IMR-90 (cell line): ENCODE results near the gene ST8SIA2. TPM values are rescaled to one million over a fixed set of nuclear protein-coding genes. Genes with fewer than 3 reads are reported as not detected.

Experiments
- ATAC-seq: fragments of 200-7000 bp; cut with Tn5 transposase; 2 replicates; pipeline ENCODE4 v1.9.1; 2020; ENCODE audit warnings: low read depth, mild to moderate bottlenecking, moderate library complexity
- BruUV-seq: library from RNA; stranded (reverse); fragments of 400-500 nt; replicated peaks from 2 replicates; lab custom pipeline; 2021; lab: Mats Ljungman, UMichigan
- CTCF ChIA-PET: fragments of 300-600 bp; formaldehyde crosslinking; extraction: SDS; loops from one replicate; lab custom pipeline; 2021; ENCODE audit warnings: antibody characterized with exemption; lab: Yijun Ruan, JAX
- POLR2A ChIA-PET: fragments of 300-600 bp; sonication (Branson Sonifier 250); formaldehyde crosslinking; loops from one replicate; lab custom pipeline; 2022; ENCODE audit warnings: antibody characterized with exemption; ENCODE audit not compliant: unreplicated experiment; lab: Charles Lee
- DNase-seq: peaks from one replicate; pipeline ENCODE4 v3.0.0; 2013
- H2AFZ ChIP-seq: replicated peaks from 2 replicates; pipeline ENCODE3; 2013; ENCODE audit warnings: low read length, mild to moderate bottlenecking; ENCODE audit not compliant: poor library complexity
- H2AK5ac ChIP-seq: 2 replicates; pipeline ENCODE4 v1.6.1; 2013; ENCODE audit warnings: low read depth, low read length, inconsistent platforms
- H2AK9ac ChIP-seq: replicated peaks from 2 replicates; pipeline ENCODE3; 2013; ENCODE audit warnings: mild to moderate bottlenecking, low read depth, low read length, moderate library complexity; ENCODE audit not compliant: poor library complexity
- H2BK120ac ChIP-seq: 2 replicates; pipeline ENCODE4 v1.6.1; 2013; ENCODE audit warnings: low read depth, low read length, inconsistent platforms
- H2BK15ac ChIP-seq: 3 replicates; pipeline ENCODE4 v1.6.1; 2013; ENCODE audit warnings: low read depth, low read length, inconsistent platforms
- H2BK20ac ChIP-seq: 2 replicates; pipeline ENCODE4 v1.6.1; 2013; ENCODE audit warnings: low read depth, mild to moderate bottlenecking, inconsistent platforms, low read length, moderate library complexity
- H2BK5ac ChIP-seq: 2 replicates; pipeline ENCODE4 v1.6.1; 2013; ENCODE audit warnings: mild to moderate bottlenecking, low read depth, low read length, inconsistent platforms; ENCODE audit not compliant: poor library complexity, severe bottlenecking
- H3K14ac ChIP-seq: replicated peaks from 2 replicates; pipeline ENCODE4 v1.6.1; 2013; ENCODE audit warnings: low read depth, low read length, inconsistent platforms
- H3K18ac ChIP-seq: 2 replicates; pipeline ENCODE4 v1.6.1; 2013; ENCODE audit warnings: low read depth, low read length, control low read depth
- H3K23ac ChIP-seq: 2 replicates; pipeline ENCODE4 v1.6.1; 2013; ENCODE audit warnings: low read depth, low read length, inconsistent platforms
- H3K27ac ChIP-seq: 2 replicates; pipeline ENCODE4 v1.5.1; 2013; ENCODE audit warnings: mild to moderate bottlenecking, control low read depth, low read length; ENCODE audit not compliant: insufficient read depth
- H3K27me3 ChIP-seq: 2 replicates; pipeline ENCODE4 v1.6.1; 2013; ENCODE audit warnings: low read length; ENCODE audit not compliant: control insufficient read depth, insufficient read depth
- H3K36me3 ChIP-seq: 2 replicates; pipeline ENCODE4 v1.6.1; 2013; ENCODE audit warnings: low read length, mixed read lengths; ENCODE audit not compliant: control insufficient read depth, insufficient read depth
- H3K4ac ChIP-seq: 2 replicates; pipeline ENCODE4 v1.6.1; 2013; ENCODE audit warnings: low read depth, low read length, inconsistent platforms
- H3K4me1 ChIP-seq: 2 replicates; pipeline ENCODE4 v1.6.1; 2013; ENCODE audit warnings: low read length, mixed read lengths; ENCODE audit not compliant: control insufficient read depth, insufficient read depth
- H3K4me2 ChIP-seq: 2 replicates; pipeline ENCODE4 v1.6.1; 2013; ENCODE audit warnings: low read depth, mild to moderate bottlenecking, control low read depth, low read length, moderate library complexity
- H3K4me3 ChIP-seq: 2 replicates; pipeline ENCODE4 v1.5.1; 2013; ENCODE audit warnings: low read depth, mild to moderate bottlenecking, control low read depth, low read length, moderate library complexity; ENCODE audit not compliant: insufficient read depth
- H3K56ac ChIP-seq: 2 replicates; pipeline ENCODE4 v1.6.1; 2013; ENCODE audit warnings: low read length, inconsistent platforms; ENCODE audit not compliant: insufficient read depth; ENCODE audit errors: extremely low read depth
- H3K79me1 ChIP-seq, 2 experiments: 2 replicates each; pipeline ENCODE4 v1.6.1; 2013; ENCODE audit warnings: low read length in 2 of 2, inconsistent platforms in 1 of 2, low read depth in 1 of 2
- H3K9ac ChIP-seq: 2 replicates; pipeline ENCODE4 v1.6.1; 2013; ENCODE audit warnings: low read depth, low read length, control low read depth
- H3K9me1 ChIP-seq: 2 replicates; pipeline ENCODE4 v1.6.1; 2013; ENCODE audit warnings: low read length, inconsistent platforms; ENCODE audit not compliant: insufficient read depth
- H3K9me3 ChIP-seq: 2 replicates; pipeline ENCODE4 v1.6.1; 2013; ENCODE audit warnings: low read length; ENCODE audit not compliant: control insufficient read depth, insufficient read depth
- H4K20me1 ChIP-seq: 2 replicates; pipeline ENCODE4 v1.6.1; 2013; ENCODE audit warnings: low read length, inconsistent platforms; ENCODE audit not compliant: insufficient read depth
- H4K5ac ChIP-seq: 2 replicates; pipeline ENCODE4 v1.6.1; 2013; ENCODE audit warnings: mild to moderate bottlenecking, low read depth, low read length, control low read depth
- H4K8ac ChIP-seq, 2 experiments: 2 replicates each; pipeline ENCODE4 v1.6.1; 2013; ENCODE audit warnings: low read depth in 2 of 2, low read length in 2 of 2, control low read depth in 1 of 2, inconsistent platforms in 1 of 2
- H4K91ac ChIP-seq: 2 replicates; pipeline ENCODE4 v1.6.1; 2013; ENCODE audit warnings: low read depth, low read length, inconsistent platforms; ENCODE audit not compliant: insufficient read depth
- BHLHE40 ChIP-seq: fragments of 150-350 bp; IDR thresholded peaks from 2 replicates; pipeline ENCODE4 v1.6.1; 2016; ENCODE audit warnings: mild to moderate bottlenecking, low read depth, low read length
- CEBPB ChIP-seq: IDR thresholded peaks from 2 replicates; pipeline ENCODE4 v1.6.1; 2012; ENCODE audit warnings: low read depth, low read length, improper control_type of control experiment
- CHD1 ChIP-seq: IDR thresholded peaks from 2 replicates; pipeline ENCODE4 v1.6.1; 2012; ENCODE audit warnings: low read depth, low read length, improper control_type of control experiment
- CTCF ChIP-seq: conservative IDR thresholded peaks from 2 replicates; pipeline ENCODE4 v1.5.1; 2012; ENCODE audit warnings: mild to moderate bottlenecking, low read depth, low read length, improper control_type of control experiment
- ELK1 ChIP-seq: fragments of 150-350 bp; IDR thresholded peaks from 2 replicates; pipeline ENCODE4 v1.6.1; 2016; ENCODE audit warnings: low read depth, mild to moderate bottlenecking, low read length, moderate library complexity, borderline replicate concordance
- FOS ChIP-seq: fragments of 150-350 bp; IDR thresholded peaks from 2 replicates; pipeline ENCODE4 v1.6.1; 2016; ENCODE audit warnings: low read depth, low read length
- MAFK ChIP-seq: IDR thresholded peaks from 2 replicates; pipeline ENCODE4 v1.6.1; 2012; ENCODE audit warnings: low read depth, low read length, improper control_type of control experiment
- MAZ ChIP-seq: IDR thresholded peaks from 2 replicates; pipeline ENCODE4 v1.6.1; 2012; ENCODE audit warnings: low read depth, mild to moderate bottlenecking, low read length, improper control_type of control experiment, moderate library complexity, borderline replicate concordance
- MXI1 ChIP-seq: IDR thresholded peaks from 2 replicates; pipeline ENCODE4 v1.6.1; 2012; ENCODE audit warnings: low read depth, mild to moderate bottlenecking, low read length, moderate library complexity, borderline replicate concordance
- NFE2L2 ChIP-seq: fragments of 150-350 bp; IDR thresholded peaks from 2 replicates; pipeline ENCODE4 v1.6.1; 2016; ENCODE audit warnings: low read depth, mild to moderate bottlenecking, low read length
- POLR2A ChIP-seq: IDR thresholded peaks from 2 replicates; pipeline ENCODE4 v1.6.1; 2012; ENCODE audit warnings: mild to moderate bottlenecking, low read depth, low read length
- RAD21 ChIP-seq: IDR thresholded peaks from 2 replicates; pipeline ENCODE4 v1.6.1; 2012; ENCODE audit warnings: low read length, improper control_type of control experiment
- RCOR1 ChIP-seq: IDR thresholded peaks from 2 replicates; pipeline ENCODE4 v1.6.1; 2012; ENCODE audit warnings: mild to moderate bottlenecking, low read length, improper control_type of control experiment; ENCODE audit not compliant: insufficient replicate concordance
- RFX5 ChIP-seq: IDR thresholded peaks from 2 replicates; pipeline ENCODE4 v1.8.0; 2012; ENCODE audit warnings: low read depth, mild to moderate bottlenecking, low read length, moderate library complexity
- SMC3 ChIP-seq: fragments of 150-350 bp; IDR thresholded peaks from 2 replicates; pipeline ENCODE4 v1.6.1; 2016; ENCODE audit warnings: low read depth, mild to moderate bottlenecking, antibody characterized with exemption, low read length, moderate library complexity
- USF2 ChIP-seq: fragments of 150-350 bp; IDR thresholded peaks from 2 replicates; pipeline ENCODE4 v1.6.1; 2017; ENCODE audit warnings: mild to moderate bottlenecking, antibody characterized with exemption, low read length, low read depth
- WGBS, 2 experiments: methylation state at CpG; one replicate each; pipeline versions ENCODE4 v1.1.5 to v1.1.7; 2013; ENCODE audit warnings: missing lambda C conversion rate in 2 of 2; ENCODE audit not compliant: insufficient read length in 1 of 2; ENCODE audit errors: extremely low coverage in 2 of 2; 5-methylcytosine and 5-hydroxymethylcytosine counted together
- dilution Hi-C: fragments of 300-500 bp; cut with HindIII; formaldehyde crosslinking; loops from one replicate; pipeline ENCODE4 v1.14.3; 2018; ENCODE audit warnings: low sequenced_read_pairs; ENCODE audit not compliant: unreplicated experiment
- in situ Hi-C: fragments of 300-500 bp; cut with MboI; formaldehyde crosslinking; loops from 3 replicates; pipeline ENCODE4 v1.14.3; 2019; ENCODE audit warnings: low sequenced_read_pairs, inconsistent platforms, mixed read lengths
- intact Hi-C: fragments of 100-400 bp; cut with micrococcal nuclease; formaldehyde crosslinking; loops from 2 replicates; pipeline ENCODE4 v1.10.0; 2022
- polyA plus RNA-seq, 3 experiments: library from polyadenylated mRNA; depleted of rRNA; stranded (reverse); fragments of >200 nt; gene quantifications; 2 replicates each; pipeline ENCODE4 v1.2.3, GENCODE V29; 2012; ENCODE audit warnings: low replicate concordance in 1 of 3
- total RNA-seq: library from RNA; depleted of rRNA; stranded (reverse); fragments of >200 nt; gene quantifications from 2 replicates; pipeline ENCODE4 v1.2.3, GENCODE V29; 2012

ST8SIA2 gene
- total and polyA plus RNA-seq, 2 of the 4 experiments (the other 2 are of a cell fraction), result not detected

- Histone ChIP-seq H2BK15ac (no peak overlapping the region), H4K91ac (no peak overlapping the region), H2BK120ac (no peak overlapping the region), H3K14ac (no peak overlapping the region), H2AK9ac (no peak overlapping the region), H3K27me3 (no peaks in the 10 kb centered on the region), H4K5ac (no peak overlapping the region), H4K8ac (no peak overlapping the region), H3K18ac (no peak overlapping the region), H3K4me3 (no peak overlapping the region), H3K9ac (no peak overlapping the region), H3K27ac (no peak overlapping the region), H3K4me2 (no peak overlapping the region), H3K4me1 (no peaks in the 10 kb centered on the region), H3K9me3 (no peaks in the 10 kb centered on the region), H4K20me1 (no peaks in the 10 kb centered on the region), H3K9me1 (no peaks in the 10 kb centered on the region), H2BK5ac (no peak overlapping the region), H3K4ac (no peak overlapping the region), H2AK5ac (no peak overlapping the region), H3K36me3 (no peaks in the 10 kb centered on the region), H3K23ac (no peak overlapping the region), H3K56ac (no peak overlapping the region), H3K79me1 (no peaks in the 10 kb centered on the region), H2AFZ (no peak overlapping the region), H2BK20ac (no peak overlapping the region)
- no peak for TF ChIP-seq RCOR1
- no peak for TF ChIP-seq SMC3
- no peak for TF ChIP-seq USF2
- TF ChIP-seq BHLHE40, result no peak
- no peak for TF ChIP-seq CEBPB
- TF ChIP-seq RAD21, result no peak
- no peak for TF ChIP-seq CHD1
- TF ChIP-seq RFX5, result no peak
- no peak for TF ChIP-seq NFE2L2
- TF ChIP-seq POLR2A, result no peak
- no peak for TF ChIP-seq MAZ
- no peak for TF ChIP-seq FOS
- TF ChIP-seq ELK1, result no peak
- TF ChIP-seq MAFK, result no peak
- TF ChIP-seq MXI1, result no peak
- TF ChIP-seq CTCF, result no peak
- no TSS peak for BruUV-seq
- WGBS, 2 experiments, result no CpG with 5 or more reads among the region's 3 CpGs
- ChIA-PET POLR2A (no interaction called here), CTCF (no interaction called here)
- dilution Hi-C loops (no loop called here), intact Hi-C loops (no loop called here), in situ Hi-C loops (no loop called here)
- DNase-seq (no peak), ATAC-seq (no peak)
Measured at GRCh38 chr15:92453607-92454006, 59.9 kb downstream of the ST8SIA2 start.
